Lung (tissue), 16 donors: ENCODE data around the gene CRKL. TPM values are rescaled to one million over a fixed set of nuclear protein-coding genes. Genes with fewer than 3 reads are reported as not detected.

Experiments used
- ATAC-seq: fragments of 200-7000 bp; cut with Tn5 transposase; one replicate; pipeline ENCODE4 v1.9.1; 2020; ENCODE audit warnings: moderate number of reproducible peaks; ENCODE audit not compliant: insufficient read depth, low FRiP score
- DNase-seq, 3 donors: peaks; one replicate each; pipeline ENCODE4 v3.0.0-alpha.2; 2013 to 2017
- H3K27ac ChIP-seq, 2 donors: one replicate each; pipeline ENCODE4 v1.5.1; 2013; ENCODE audit warnings: mild to moderate bottlenecking in 2 of 2, moderate library complexity in 2 of 2, control low read depth in 1 of 2, inconsistent platforms in 1 of 2, low read depth in 1 of 2, low read length in 1 of 2
- H3K27me3 ChIP-seq, 3 donors: one replicate each; pipeline ENCODE4 v1.5.1; 2013; ENCODE audit warnings: low read length in 2 of 3; ENCODE audit not compliant: control insufficient read depth in 3 of 3, insufficient read depth in 3 of 3
- H3K36me3 ChIP-seq, 4 donors: one replicate each; pipeline ENCODE4 v1.5.1; 2013; ENCODE audit warnings: low read length in 4 of 4, mild to moderate bottlenecking in 1 of 4, moderate library complexity in 1 of 4; ENCODE audit not compliant: control insufficient read depth in 4 of 4, insufficient read depth in 4 of 4
- H3K4me1 ChIP-seq, 5 donors: one replicate each; pipeline ENCODE4 v1.5.1; 2013; ENCODE audit warnings: low read length in 5 of 5, mild to moderate bottlenecking in 2 of 5, moderate library complexity in 1 of 5; ENCODE audit not compliant: control insufficient read depth in 5 of 5, insufficient read depth in 5 of 5
- H3K4me3 ChIP-seq: one replicate; pipeline ENCODE4 v1.5.1; 2013; ENCODE audit warnings: mild to moderate bottlenecking, control low read depth, moderate library complexity
- H3K9ac ChIP-seq, 2 donors: one replicate each; pipeline ENCODE4 v1.5.1; 2013; ENCODE audit warnings: low read length in 2 of 2, control low read depth in 1 of 2; ENCODE audit not compliant: insufficient read depth in 1 of 2
- H3K9me3 ChIP-seq, 4 donors: one replicate each; pipeline ENCODE4 v1.5.1; 2013; ENCODE audit warnings: low read length in 3 of 4, mild to moderate bottlenecking in 1 of 4, moderate library complexity in 1 of 4; ENCODE audit not compliant: control insufficient read depth in 4 of 4, insufficient read depth in 3 of 4
- CTCF ChIP-seq: IDR thresholded peaks from 2 replicates; pipeline ENCODE4 v1.5.1; 2012; ENCODE audit warnings: mild to moderate bottlenecking; ENCODE audit errors: control extremely low read depth, extremely low read depth
- WGBS, 2 donors: extraction: QIAGEN DNeasy Blood & Tissue Kit; methylation state at CpG; one replicate each; pipeline ENCODE4 v1.1.7; 2013; 5-methylcytosine and 5-hydroxymethylcytosine counted together
- long read RNA-seq, 5 donors: transcript quantifications; one replicate each; lab custom pipeline, GENCODE V29; 2026
- polyA plus RNA-seq, 2 donors: library from polyadenylated mRNA; stranded (reverse); fragments of 200-250 nt; gene quantifications; one replicate each; pipeline ENCODE4 v1.2.1, GENCODE V29; 2013
- total RNA-seq, 2 donors: library from RNA; depleted of rRNA in 1 of 2; stranded (reverse); fragments of >200 nt in 1 of 2; gene quantifications; one replicate each; pipeline ENCODE4 v1.2.1, GENCODE V29; 2014 to 2021
- donor health status: control.
- donor health status: control.
- donor health status: Bipolar disorder and iron deficiency.
- donor health status: healthy.
- donor health status: DM: yes; HTN: yes; CAD: no.

The CRKL gene
- total RNA-seq (10 to 100 TPM; 54.9 to 58.6 TPM), polyA plus RNA-seq (10 to 100 TPM; 18.3 to 23.3 TPM)
- long read RNA-seq, donor 1, full-length matches to known transcripts: 21 of 49 reads
- long read RNA-seq, donor 1, partial matches to known transcripts: 28 of 49 reads
- long read RNA-seq, donor 1, other reads (novel, unspliced or antisense): 0 of 49 reads
- long read RNA-seq, donor 2, full-length matches to known transcripts: 7 of 13 reads
- long read RNA-seq, donor 2, partial matches to known transcripts: 6 of 13 reads
- long read RNA-seq, donor 2, other reads (novel, unspliced or antisense): 0 of 13 reads
- long read RNA-seq, donor 3, full-length matches to known transcripts: 12 of 34 reads
- long read RNA-seq, donor 3, partial matches to known transcripts: 22 of 34 reads
- long read RNA-seq, donor 3, other reads (novel, unspliced or antisense): 0 of 34 reads
- long read RNA-seq, donor 4, full-length matches to known transcripts: 13 of 23 reads
- long read RNA-seq, donor 4, partial matches to known transcripts: 10 of 23 reads
- long read RNA-seq, donor 4, other reads (novel, unspliced or antisense): 0 of 23 reads
- long read RNA-seq, donor 5, full-length matches to known transcripts: 24 of 137 reads
- long read RNA-seq, donor 5, partial matches to known transcripts: 113 of 137 reads
- long read RNA-seq, donor 5, other reads (novel, unspliced or antisense): 0 of 137 reads

GRCh38 chr22:20916916-20917810, at the start of gene CRKL:
Gene CRKL (plus strand): TSS chr22:20917407. CDS start chr22:20917935, 528 bp downstream.
- Histone ChIP-seq H3K27me3 (no peaks in the 10 kb centered on the region), H3K27ac (peak within 1 kb of the TSS; percentile 98 to 99), H3K4me1 (peaks cover 0 to 15% (median 2%) of the 10 kb centered on the region in 5 donors), H3K36me3 (peaks cover 0 to 9% (median 0%) of the 10 kb centered on the region in 4 donors), H3K4me3 (peak within 1 kb of the TSS; percentile 97), H3K9ac (peak within 1 kb of the TSS; percentile 65 to 83), H3K9me3 (no peaks in the 10 kb centered on the region)
- DNase-seq (peak; percentile 98 to 99 (median 99)), ATAC-seq (peak; percentile 97)
- peak; percentile 65 for TF ChIP-seq CTCF
- 1% methylated on average over 77 to 92 of the region's 92 CpGs for WGBS, 2 donors

GRCh38 chr22:20868025-20868962, 48.9 kb upstream of the CRKL start:
- Histone ChIP-seq H3K4me1 (peaks cover 8 to 21% (median 18%) of the 10 kb centered on the region in 5 donors), H3K36me3 (peaks cover 2 to 12% (median 4%) of the 10 kb centered on the region in 4 donors), H3K27me3 (no peaks in the 10 kb centered on the region), H3K4me3 (no peak overlapping the region), H3K9ac (no peak overlapping the region), H3K9me3 (no peaks in the 10 kb centered on the region), H3K27ac (peak overlapping the region; percentile 41 to 76)
- WGBS, 2 donors: 76 to 83% methylated on average over 7 of the region's 7 CpGs
- ATAC-seq: no peak
- no peak for TF ChIP-seq CTCF
- DNase-seq: peak; percentile 37 to 69 (median 53)

- Histone ChIP-seq H3K9ac (no peak overlapping the region), H3K27ac (no peak overlapping the region), H3K36me3 (peaks cover 2 to 10% (median 8%) of the 10 kb centered on the region in 4 donors), H3K4me1 (peaks cover 8 to 21% (median 18%) of the 10 kb centered on the region in 5 donors), H3K27me3 (no peaks in the 10 kb centered on the region), H3K9me3 (no peaks in the 10 kb centered on the region), H3K4me3 (no peak overlapping the region)
- no peak for DNase-seq
- no peak for ATAC-seq
- no peak for TF ChIP-seq CTCF
- WGBS, 2 donors: 98 to 100% methylated on average over 2 of the region's 2 CpGs
These were observed 48.0 kb upstream of the CRKL start for GRCh38 chr22:20869234-20869633.
